ENCODE measurements around the gene SUZ12. TPM values are rescaled to one million over a fixed set of nuclear protein-coding genes. Genes with fewer than 3 reads are reported as not detected.
A peak's percentile ranks its signal among the peaks of the same experiment; 100 is the strongest.
"Not testable (repeated sequence)": the region's sequence is repeated elsewhere in the genome, so short reads cannot be mapped to it uniquely, and the experiment has no call there.

SUZ12 gene
- total RNA-seq, 4 donors from 2014 or later: 10.5 to 20.7 (median 15.9) TPM

DNA sequence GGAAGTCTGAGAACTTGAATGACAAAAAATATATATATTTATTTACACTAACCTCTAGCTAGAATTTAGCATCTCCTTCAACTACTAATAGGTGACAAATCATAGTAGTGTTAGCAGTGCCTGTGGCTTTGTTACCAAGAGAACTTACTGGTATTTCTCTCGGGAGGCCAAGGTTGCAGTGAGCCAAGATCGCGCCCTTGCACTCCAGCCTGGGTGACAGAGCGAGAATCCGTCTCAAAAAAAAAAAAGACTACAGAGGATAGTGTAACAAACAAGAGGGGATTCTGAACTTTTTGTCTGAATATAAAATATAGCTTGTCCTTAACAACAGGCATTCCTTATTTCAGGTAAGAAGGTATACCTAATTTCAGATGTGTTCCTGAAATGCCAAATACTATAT, 1.3 kb upstream of the SUZ12 start:
- Histone ChIP-seq H3K4me1 (peaks cover 3 to 28% (median 7%) of the 10 kb centered on the region in 3 donors), H3K9me3 (no peaks in the 10 kb centered on the region), H3K4me3 (no peak overlapping the region), H3K36me3 (peaks cover 0 to under 1% (median 0%) of the 10 kb centered on the region in 3 donors), H3K27me3 (no peaks in the 10 kb centered on the region), H3K27ac (no peak overlapping the region)
- intact Hi-C loops (cut with DNase I): no loop called here
- TF ChIP-seq POLR2A (IDR thresholded peaks at IDR 0.05): no peak
- TF ChIP-seq, protein P1, sequence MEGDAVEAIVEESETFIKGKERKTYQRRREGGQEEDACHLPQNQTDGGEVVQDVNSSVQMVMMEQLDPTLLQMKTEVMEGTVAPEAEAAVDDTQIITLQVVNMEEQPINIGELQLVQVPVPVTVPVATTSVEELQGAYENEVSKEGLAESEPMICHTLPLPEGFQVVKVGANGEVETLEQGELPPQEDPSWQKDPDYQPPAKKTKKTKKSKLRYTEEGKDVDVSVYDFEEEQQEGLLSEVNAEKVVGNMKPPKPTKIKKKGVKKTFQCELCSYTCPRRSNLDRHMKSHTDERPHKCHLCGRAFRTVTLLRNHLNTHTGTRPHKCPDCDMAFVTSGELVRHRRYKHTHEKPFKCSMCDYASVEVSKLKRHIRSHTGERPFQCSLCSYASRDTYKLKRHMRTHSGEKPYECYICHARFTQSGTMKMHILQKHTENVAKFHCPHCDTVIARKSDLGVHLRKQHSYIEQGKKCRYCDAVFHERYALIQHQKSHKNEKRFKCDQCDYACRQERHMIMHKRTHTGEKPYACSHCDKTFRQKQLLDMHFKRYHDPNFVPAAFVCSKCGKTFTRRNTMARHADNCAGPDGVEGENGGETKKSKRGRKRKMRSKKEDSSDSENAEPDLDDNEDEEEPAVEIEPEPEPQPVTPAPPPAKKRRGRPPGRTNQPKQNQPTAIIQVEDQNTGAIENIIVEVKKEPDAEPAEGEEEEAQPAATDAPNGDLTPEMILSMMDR (IDR thresholded peaks at IDR 0.05): no peak
- no peak for DNase-seq
- 88 to 89% methylated on average over 5 of the region's 5 CpGs for WGBS, 2 donors

DNA sequence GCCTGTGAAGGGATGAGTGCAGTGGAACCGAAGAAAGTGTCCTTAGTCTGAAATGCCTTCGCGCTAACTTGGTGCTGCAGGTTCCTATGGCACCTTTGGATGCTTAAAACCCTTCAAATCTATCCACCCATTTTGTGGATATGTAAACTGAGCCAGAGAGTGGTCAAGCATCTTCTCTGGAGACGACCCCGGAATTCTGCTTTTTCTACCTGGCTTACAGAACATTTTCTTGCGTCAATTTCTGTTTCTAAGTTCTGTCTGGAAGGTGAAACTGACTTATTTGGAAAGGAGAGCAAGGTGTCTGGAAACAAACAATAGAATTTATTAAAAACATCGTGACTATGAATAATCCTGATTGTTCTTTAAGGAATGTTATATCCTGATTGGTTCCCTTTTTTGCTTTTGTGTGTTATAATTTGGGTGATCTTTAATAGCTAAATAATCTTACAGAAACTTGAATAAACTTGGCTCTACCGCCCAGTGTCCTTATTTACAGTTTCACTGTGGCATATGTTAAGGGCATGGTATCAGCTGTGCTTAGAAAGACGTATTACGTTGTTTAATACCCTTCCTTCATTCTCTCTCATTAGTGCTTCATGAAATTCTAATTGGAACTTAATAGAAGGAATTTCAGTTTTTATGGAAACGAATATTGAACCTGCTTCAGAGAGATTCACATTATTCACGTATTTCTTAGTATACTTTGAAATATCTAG, 1.3 kb downstream of the SUZ12 start:
- intact Hi-C loops (cut with DNase I); H3K9me3 ChIP-seq; H3K27me3 ChIP-seq; DNase-seq: not testable (repeated sequence)
- H3K27ac ChIP-seq: peak overlapping the region in 1 of 4 donors; percentile 65
- peaks cover 0 to 24% (median 0%) of the 10 kb centered on the region in 3 donors for H3K36me3 ChIP-seq
- 6% methylated on average over 9 of the region's 12 CpGs for WGBS, 2 donors
- peak overlapping the region; percentile 8 to 61 (median 32) for H3K4me3 ChIP-seq
- H3K4me1 ChIP-seq: peaks cover 3 to 31% (median 7%) of the 10 kb centered on the region in 3 donors

DNA sequence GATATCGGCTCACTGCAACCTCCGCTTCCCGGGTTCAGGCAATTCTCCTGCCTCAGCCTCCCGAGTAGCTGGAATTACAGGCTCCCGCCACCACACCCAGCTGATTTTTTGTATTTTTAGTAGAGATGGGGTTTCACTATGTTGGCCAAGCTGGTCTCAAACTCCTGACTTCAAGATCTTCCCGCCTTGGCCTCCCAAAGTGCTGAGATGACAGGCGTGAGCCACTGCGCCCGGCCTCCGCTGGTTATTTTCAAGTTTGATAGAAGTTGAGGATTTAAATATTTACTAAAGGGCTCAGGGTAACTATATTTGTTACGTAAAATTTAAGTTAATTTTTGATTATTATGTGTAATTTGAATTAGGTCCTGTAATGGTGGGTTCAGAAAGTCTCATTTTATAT, 5.1 kb downstream of the SUZ12 start:
- intact Hi-C loops (cut with DNase I); H3K27ac ChIP-seq; DNase-seq; H3K9me3 ChIP-seq; H3K27me3 ChIP-seq; H3K4me3 ChIP-seq: not testable (repeated sequence)
- peaks cover 0 to 26% (median 7%) of the 10 kb centered on the region in 3 donors for H3K4me1 ChIP-seq
- peaks cover 0 to 54% (median 0%) of the 10 kb centered on the region in 3 donors for H3K36me3 ChIP-seq
- 96 to 97% methylated on average over 11 of the region's 11 CpGs for WGBS, 2 donors

DNA sequence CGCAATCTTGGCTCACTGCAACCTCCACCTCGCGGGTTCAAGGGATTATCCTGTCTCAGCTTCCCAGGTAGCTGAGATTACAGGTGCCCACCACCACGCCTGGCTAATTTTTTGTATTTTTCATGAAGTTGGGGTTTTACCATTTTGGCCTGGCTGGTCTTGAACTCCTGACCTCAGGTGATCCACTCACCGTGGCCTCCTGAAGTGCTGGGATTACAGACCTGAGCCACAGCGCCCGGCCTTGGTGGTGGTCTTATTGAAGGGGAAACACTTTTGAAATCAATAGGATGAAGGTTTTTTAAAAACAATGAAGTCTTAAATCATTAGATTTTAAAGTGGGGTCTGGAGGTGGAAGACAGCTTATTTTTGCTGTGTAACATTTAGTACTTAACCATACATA, 5.6 kb downstream of the SUZ12 start:
- H3K27ac ChIP-seq; intact Hi-C loops (cut with DNase I); DNase-seq; H3K27me3 ChIP-seq; H3K4me3 ChIP-seq; H3K9me3 ChIP-seq: not testable (repeated sequence)
- H3K36me3 ChIP-seq: peaks cover 0 to 58% (median 0%) of the 10 kb centered on the region in 3 donors
- H3K4me1 ChIP-seq: peaks cover 0 to 26% (median 7%) of the 10 kb centered on the region in 3 donors
- 91 to 92% methylated on average over 7 of the region's 7 CpGs for WGBS, 2 donors

DNA sequence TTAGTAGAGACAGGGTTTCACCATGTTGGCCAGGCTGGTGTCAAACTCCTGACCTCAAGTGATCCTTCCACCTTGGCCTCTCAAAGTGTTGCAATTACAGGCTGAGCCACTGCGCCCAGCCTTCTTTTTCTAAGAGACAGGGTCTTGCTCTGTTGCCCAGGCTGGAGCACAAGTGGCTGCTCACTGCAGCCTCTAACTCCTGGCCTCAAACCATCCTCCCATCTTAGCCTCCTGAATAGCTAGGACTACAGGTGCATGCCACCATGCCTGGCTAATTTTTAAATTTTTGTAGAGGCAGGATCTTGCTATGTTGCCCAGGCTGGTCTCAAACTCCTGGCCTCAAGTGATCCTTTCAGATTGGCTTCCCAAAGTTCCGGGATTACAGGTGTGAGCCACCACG, 15.1 kb downstream of the SUZ12 start:
- not testable (repeated sequence) for H3K4me1 ChIP-seq

DNA sequence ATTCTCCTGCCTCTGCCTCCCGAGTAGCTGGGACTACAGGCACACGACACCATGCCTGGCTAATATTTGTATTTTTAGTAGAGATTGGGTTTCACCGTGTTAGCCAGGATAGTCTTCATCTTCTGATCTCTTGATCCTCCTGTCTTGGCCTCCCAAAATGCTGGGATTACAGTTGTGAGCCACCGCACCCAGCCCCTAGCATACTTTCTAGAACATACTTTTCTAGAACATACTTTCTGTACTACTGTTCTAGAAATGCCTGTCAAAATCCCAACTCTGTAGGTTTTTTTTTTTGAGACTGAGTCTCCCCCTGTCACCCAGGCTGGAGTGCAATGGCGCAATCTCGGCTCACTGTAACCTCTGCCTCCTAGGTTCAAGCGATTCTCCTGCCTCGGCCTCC, 27.3 kb downstream of the SUZ12 start:
- H3K36me3 ChIP-seq: peaks cover 0 to 97% (median 0%) of the 10 kb centered on the region in 3 donors
- H3K9me3 ChIP-seq; H3K4me3 ChIP-seq; DNase-seq; intact Hi-C loops (cut with DNase I); H3K27me3 ChIP-seq; H3K27ac ChIP-seq; H3K4me1 ChIP-seq: not testable (repeated sequence)
- 93 to 94% methylated on average over 8 of the region's 8 CpGs for WGBS, 2 donors

More for the DNA sequence above, 15.1 kb downstream of the SUZ12 start:
- intact Hi-C loops (cut with DNase I); DNase-seq; H3K9me3 ChIP-seq; H3K27ac ChIP-seq; H3K27me3 ChIP-seq; H3K4me3 ChIP-seq: not testable (repeated sequence)
- peaks cover 0 to 94% (median 11%) of the 10 kb centered on the region in 3 donors for H3K36me3 ChIP-seq
- WGBS, 2 donors: 94 to 100% methylated on average over 2 to 3 of the region's 3 CpGs

DNA sequence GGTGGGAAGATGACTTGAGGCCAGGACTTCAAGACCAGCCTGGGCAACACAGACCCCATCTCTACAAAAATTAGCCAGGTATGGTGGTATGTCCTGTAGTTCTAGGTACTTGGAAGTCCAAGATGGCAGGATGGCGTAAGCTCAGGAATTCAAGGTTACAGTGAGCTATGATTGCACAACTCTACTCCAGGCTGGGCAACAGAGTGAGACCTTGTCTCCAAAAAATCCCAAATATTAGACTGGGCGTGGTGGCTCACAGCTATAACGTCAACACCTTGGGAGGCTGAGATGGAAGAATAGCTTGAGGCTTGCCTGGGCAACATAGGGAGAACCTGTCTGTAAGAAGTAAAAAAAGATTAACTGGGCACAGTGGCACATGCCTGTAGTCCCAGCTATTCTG, 30.8 kb downstream of the SUZ12 start:
- TF ChIP-seq, protein P1 (IDR thresholded peaks at IDR 0.05): no peak
- no peak for TF ChIP-seq POLR2A (IDR thresholded peaks at IDR 0.05)
- intact Hi-C loops (cut with DNase I): no loop called here
- Histone ChIP-seq H3K4me1 (no peaks in the 10 kb centered on the region), H3K4me3 (no peak overlapping the region), H3K27me3 (no peaks in the 10 kb centered on the region), H3K36me3 (peaks cover 0 to 92% (median 0%) of the 10 kb centered on the region in 3 donors), H3K27ac (no peak overlapping the region), H3K9me3 (no peaks in the 10 kb centered on the region)
- WGBS, 2 donors: 75 to 83% methylated on average over 3 of the region's 3 CpGs
- DNase-seq: no peak

DNA sequence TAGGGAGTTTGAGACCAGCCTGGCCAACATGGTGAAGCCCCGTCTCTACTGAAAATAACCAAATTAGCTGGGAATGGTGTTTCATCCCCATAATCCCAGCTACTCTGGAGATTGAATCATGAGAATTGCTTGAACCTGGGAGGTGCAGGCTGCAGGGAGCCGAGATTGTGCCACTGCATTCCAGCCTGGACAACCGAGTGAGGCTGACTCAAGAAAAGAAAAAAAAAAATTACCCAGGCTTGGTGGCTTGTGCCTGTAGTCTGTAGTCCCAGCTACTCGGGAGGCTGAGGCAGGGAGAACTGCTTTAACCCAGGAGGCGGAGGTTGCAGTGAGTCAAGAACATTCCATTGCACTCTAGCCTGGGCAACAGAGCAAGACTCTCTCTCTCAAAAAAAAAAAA, 33.6 kb downstream of the SUZ12 start:
- 81 to 86% methylated on average over 5 of the region's 5 CpGs for WGBS, 2 donors
- H3K4me3 ChIP-seq; H3K27me3 ChIP-seq; H3K9me3 ChIP-seq; H3K4me1 ChIP-seq; DNase-seq; H3K27ac ChIP-seq; intact Hi-C loops (cut with DNase I): not testable (repeated sequence)
- H3K36me3 ChIP-seq: peaks cover 0 to 83% (median 0%) of the 10 kb centered on the region in 3 donors

DNA sequence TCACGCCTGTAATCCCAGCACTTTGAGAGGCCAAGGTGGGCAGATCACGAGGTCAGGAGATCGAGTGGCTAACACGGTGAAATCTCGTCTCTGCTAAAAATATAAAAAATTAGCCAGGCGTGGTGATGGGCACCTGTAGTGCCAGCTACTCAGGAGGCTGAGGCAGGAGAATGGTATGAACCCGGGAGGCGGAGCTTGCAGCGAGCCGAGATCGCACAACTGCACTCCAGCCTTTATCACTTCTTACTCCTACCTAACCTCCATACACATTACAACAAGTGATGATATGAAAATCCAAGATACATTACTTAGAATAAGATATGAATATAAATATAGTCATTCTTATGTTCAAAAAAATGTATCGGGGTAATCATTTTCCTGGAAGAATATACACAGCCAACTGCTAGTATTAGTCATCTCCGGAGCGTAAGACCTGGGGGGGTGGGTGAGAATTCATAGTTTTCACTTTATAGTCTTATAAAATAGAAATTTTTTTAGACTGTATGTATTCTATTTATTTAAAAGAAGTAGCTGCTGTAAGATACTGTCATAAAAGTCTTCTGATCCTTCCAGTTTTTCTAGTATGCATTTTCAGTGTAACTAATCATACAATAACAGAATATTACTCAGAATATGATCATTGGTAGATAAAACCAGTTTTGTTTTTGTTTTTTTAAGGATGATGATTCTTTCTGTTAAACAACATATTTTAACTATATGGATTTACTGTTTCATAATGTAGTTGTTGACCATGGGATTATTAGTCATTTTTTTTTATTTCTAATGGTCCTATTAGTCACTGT, 37.7 kb downstream of the SUZ12 start:
- intact Hi-C loops (cut with DNase I): not testable (repeated sequence)
- H3K36me3 ChIP-seq: peaks cover 0 to 85% (median 0%) of the 10 kb centered on the region in 3 donors

DNA sequence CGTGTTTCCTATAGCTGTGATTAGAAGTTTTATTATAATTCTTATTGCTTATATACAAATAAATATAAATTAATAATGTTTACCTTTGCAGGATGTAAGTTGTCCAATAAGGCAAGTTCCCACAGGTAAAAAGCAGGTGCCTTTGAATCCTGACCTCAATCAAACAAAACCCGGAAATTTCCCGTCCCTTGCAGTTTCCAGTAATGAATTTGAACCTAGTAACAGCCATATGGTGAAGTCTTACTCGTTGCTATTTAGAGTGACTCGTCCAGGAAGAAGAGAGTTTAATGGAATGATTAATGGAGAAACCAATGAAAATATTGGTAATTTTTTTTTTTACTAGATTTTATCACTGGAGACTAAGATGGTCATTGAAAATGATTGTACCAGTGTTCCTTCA, 38.6 kb downstream of the SUZ12 start:
- H3K27ac ChIP-seq; H3K4me1 ChIP-seq; H3K4me3 ChIP-seq; intact Hi-C loops (cut with DNase I); DNase-seq; H3K27me3 ChIP-seq; H3K9me3 ChIP-seq: not testable (repeated sequence)
- WGBS, 2 donors: 60 to 72% methylated on average over 5 of the region's 5 CpGs
- peaks cover 0 to 85% (median 0%) of the 10 kb centered on the region in 3 donors for H3K36me3 ChIP-seq

More for the DNA sequence above, 37.7 kb downstream of the SUZ12 start:
- not testable (repeated sequence) for H3K27me3 ChIP-seq, DNase-seq, H3K4me1 ChIP-seq, H3K9me3 ChIP-seq, H3K4me3 ChIP-seq
- H3K27ac ChIP-seq: peak overlapping the region in 1 of 4 donors; percentile 29
- WGBS, 2 donors: 83 to 92% methylated on average over 14 of the region's 14 CpGs

Measured in esophagus squamous epithelium (tissue), 5 donors.